D721Med (cell line): ENCODE measurements around the gene COL6A2.

Source experiments
- DNase-seq: peaks from one replicate; pipeline ENCODE4 v3.0.0; 2011; ENCODE audit warnings: low spot score; ENCODE audit not compliant: insufficient read length
- FAIRE-seq: peaks from 2 replicates; lab custom pipeline; 2011; peaks lifted over from hg19 to GRCh38; lab: Jason Lieb, UNC
- TF ChIP-seq, protein P1 (sequence below): IDR thresholded peaks from 2 replicates; pipeline ENCODE4 v1.5.1; 2012; ENCODE audit warnings: mild to moderate bottlenecking, control low read depth; ENCODE audit not compliant: insufficient read depth; ENCODE audit errors: missing control alignments

COL6A2 gene

GRCh38 chr21:46156378-46156645, 58.4 kb downstream of the COL6A2 start:
- FAIRE-seq (no peak), DNase-seq (no peak)

GRCh38 chr21:46156678-46157077, 58.8 kb downstream of the COL6A2 start:
- FAIRE-seq (no peak), DNase-seq (no peak)
- TF ChIP-seq, protein P1, sequence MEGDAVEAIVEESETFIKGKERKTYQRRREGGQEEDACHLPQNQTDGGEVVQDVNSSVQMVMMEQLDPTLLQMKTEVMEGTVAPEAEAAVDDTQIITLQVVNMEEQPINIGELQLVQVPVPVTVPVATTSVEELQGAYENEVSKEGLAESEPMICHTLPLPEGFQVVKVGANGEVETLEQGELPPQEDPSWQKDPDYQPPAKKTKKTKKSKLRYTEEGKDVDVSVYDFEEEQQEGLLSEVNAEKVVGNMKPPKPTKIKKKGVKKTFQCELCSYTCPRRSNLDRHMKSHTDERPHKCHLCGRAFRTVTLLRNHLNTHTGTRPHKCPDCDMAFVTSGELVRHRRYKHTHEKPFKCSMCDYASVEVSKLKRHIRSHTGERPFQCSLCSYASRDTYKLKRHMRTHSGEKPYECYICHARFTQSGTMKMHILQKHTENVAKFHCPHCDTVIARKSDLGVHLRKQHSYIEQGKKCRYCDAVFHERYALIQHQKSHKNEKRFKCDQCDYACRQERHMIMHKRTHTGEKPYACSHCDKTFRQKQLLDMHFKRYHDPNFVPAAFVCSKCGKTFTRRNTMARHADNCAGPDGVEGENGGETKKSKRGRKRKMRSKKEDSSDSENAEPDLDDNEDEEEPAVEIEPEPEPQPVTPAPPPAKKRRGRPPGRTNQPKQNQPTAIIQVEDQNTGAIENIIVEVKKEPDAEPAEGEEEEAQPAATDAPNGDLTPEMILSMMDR, result no peak

More at GRCh38 chr21:46156378-46156645, 58.4 kb downstream of the COL6A2 start:
- TF ChIP-seq, protein P1, result no peak

GRCh38 chr21:46157396-46157986, 59.6 kb downstream of the COL6A2 start:
- TF ChIP-seq, protein P1, result no peak
- DNase-seq, result no peak
- no peak for FAIRE-seq

- DNase-seq (no peak), FAIRE-seq (no peak)
- TF ChIP-seq, protein P1, result no peak
These were observed 60.1 kb downstream of the COL6A2 start for GRCh38 chr21:46157987-46158451.

GRCh38 chr21:46158666-46159300, 60.9 kb downstream of the COL6A2 start:
- FAIRE-seq, result no peak
- TF ChIP-seq, protein P1, result no peak
- no peak for DNase-seq

GRCh38 chr21:46159390-46159789, 61.5 kb downstream of the COL6A2 start:
- FAIRE-seq, result no peak
- TF ChIP-seq, protein P1, result no peak
- DNase-seq, result no peak
